Astrocyte of the cerebellum (primary cell): Measurements from ENCODE around the gene KCNE4.

Experiments
- DNase-seq: peaks from one replicate; pipeline ENCODE4 v3.0.0-alpha.2; 2011; ENCODE audit warnings: low read depth
- H3K4me3 ChIP-seq: 2 replicates; pipeline ENCODE4 v1.5.1; 2011; ENCODE audit warnings: mild to moderate bottlenecking, low read depth, low read length, moderate library complexity
- in situ Hi-C: cut with HindIII; loops from 2 replicates; pipeline ENCODE4 v1.10.0; 2017; ENCODE audit warnings: low sequenced_read_pairs
- TF ChIP-seq, protein P1 (sequence below): IDR thresholded peaks from 2 replicates; pipeline ENCODE4 v1.5.1; 2012; ENCODE audit warnings: low read length, low read depth, moderate library complexity, mild to moderate bottlenecking; ENCODE audit errors: missing control alignments

Gene KCNE4

DNA sequence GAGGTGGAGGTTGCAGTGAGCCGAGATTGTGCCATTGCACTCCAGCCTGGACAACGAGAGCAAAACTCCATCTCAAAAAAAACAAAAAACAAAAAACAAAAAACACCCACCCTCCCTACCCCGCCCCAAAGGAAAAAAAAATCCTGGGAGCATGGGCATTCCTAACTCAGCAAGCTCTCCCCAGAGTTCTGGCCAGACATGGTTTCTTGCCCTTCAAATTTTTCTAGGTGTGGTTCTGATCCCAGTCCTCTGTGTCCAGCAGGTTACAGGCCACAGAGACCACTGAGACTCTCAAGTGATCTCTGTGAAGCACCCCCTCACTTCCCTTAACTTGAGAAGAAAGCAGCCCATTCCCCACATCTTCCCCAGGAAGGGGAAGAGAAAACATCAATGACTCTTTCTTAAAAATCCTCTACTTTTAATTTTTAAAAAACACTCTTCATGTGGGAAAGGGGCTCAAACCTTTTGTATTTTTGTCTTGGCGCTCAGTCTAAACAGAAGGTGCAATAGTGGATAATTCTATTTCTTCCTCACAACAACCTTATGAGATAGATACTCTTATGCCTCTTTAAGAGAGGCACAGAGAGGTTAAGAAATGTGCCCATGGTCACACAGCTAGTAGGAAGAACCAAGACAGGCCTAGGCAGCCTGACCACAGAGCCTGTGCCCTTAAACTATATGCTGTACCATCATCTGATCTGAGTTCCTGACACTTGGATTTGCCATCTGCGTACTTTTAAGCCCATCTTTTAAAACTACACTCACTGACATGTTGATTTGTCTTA is 6.9 kb upstream of the KCNE4 start:
- in situ Hi-C loops = no loop called here
- no peak overlapping the region for H3K4me3 ChIP-seq
- no peak for DNase-seq
- TF ChIP-seq, protein P1, sequence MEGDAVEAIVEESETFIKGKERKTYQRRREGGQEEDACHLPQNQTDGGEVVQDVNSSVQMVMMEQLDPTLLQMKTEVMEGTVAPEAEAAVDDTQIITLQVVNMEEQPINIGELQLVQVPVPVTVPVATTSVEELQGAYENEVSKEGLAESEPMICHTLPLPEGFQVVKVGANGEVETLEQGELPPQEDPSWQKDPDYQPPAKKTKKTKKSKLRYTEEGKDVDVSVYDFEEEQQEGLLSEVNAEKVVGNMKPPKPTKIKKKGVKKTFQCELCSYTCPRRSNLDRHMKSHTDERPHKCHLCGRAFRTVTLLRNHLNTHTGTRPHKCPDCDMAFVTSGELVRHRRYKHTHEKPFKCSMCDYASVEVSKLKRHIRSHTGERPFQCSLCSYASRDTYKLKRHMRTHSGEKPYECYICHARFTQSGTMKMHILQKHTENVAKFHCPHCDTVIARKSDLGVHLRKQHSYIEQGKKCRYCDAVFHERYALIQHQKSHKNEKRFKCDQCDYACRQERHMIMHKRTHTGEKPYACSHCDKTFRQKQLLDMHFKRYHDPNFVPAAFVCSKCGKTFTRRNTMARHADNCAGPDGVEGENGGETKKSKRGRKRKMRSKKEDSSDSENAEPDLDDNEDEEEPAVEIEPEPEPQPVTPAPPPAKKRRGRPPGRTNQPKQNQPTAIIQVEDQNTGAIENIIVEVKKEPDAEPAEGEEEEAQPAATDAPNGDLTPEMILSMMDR = no peak

GRCh38 chr2:223046470-223047040 is 5.4 kb upstream of the KCNE4 start:
- no peak for DNase-seq
- in situ Hi-C loops = no loop called here
- TF ChIP-seq, protein P1 = no peak
- no peak overlapping the region for H3K4me3 ChIP-seq

- no peak for DNase-seq
- no peak overlapping the region for H3K4me3 ChIP-seq
- TF ChIP-seq, protein P1 = no peak
- in situ Hi-C loops = no loop called here
Measured at GRCh38 chr2:223047260-223047761, 4.7 kb upstream of the KCNE4 start.

DNA sequence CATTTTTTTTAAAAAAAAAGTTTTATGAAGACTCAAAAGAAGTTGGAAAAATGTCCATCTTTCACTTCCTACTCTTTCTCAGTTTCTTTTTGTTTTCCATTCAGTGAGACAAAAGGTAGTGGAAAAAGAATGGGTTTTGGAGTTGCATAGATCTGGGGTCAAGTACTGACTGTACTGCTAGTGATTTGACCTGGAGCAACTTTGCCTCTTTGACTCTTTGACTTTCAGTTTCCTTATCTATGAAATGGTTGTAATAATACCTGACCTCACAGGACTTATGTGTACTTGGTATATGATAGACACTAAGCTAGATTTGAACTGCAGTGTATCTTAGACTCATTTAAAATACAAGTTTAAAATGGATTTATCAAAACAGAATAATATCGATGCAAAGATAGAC is 3.5 kb upstream of the KCNE4 start:
- in situ Hi-C loops = no loop called here

DNA sequence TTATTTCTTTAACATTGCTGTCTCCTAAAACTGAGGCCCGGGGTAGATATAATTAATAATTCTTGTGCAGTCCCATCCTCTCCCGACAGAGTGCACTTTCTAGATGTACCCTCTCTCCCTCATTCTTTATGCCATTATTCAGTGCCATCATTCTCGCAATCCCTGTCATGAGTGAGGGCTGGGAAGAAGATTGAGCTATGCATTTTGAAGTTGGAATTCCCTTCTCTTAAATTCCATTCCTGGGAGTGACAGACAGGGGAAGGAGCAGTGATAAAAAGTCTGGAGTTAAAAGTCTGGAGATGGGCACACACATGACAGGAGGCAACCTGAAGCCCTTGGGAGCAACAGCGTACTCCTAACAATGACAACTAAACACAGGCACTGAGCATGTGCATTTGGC is 2.6 kb upstream of the KCNE4 start:
- no peak for DNase-seq

More for the DNA sequence above, 3.5 kb upstream of the KCNE4 start:
- no peak for DNase-seq
- H3K4me3 ChIP-seq = no peak overlapping the region
- TF ChIP-seq, protein P1 = no peak

DNA sequence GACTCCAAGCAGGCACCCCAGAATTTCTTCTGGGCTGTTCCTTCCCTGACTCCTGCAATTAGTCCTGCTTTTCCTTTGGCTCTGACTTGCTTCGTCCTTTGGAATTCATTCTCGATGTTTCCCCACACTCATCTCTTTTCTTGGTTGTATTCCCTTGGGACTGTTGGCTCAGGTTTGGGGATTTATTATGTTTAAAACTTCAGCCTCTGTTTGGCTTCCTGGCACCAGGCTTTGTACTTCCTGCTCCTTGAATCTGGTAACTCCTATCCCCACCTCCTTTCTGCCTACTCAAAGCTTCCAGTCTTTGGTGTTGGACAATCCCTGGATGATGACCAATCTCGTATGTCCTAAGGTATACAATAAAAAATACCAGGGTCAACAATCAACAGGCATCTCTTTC is 1.8 kb upstream of the KCNE4 start:
- H3K4me3 ChIP-seq = no peak overlapping the region
- TF ChIP-seq, protein P1 = no peak
- no peak for DNase-seq
- in situ Hi-C loops = loop anchor here (5.0 kb wide), 1 partner anchor 52 kb away; no protein-coding TSS in a partner anchor

More for the DNA sequence above, 2.6 kb upstream of the KCNE4 start:
- TF ChIP-seq, protein P1 = no peak
- in situ Hi-C loops = no loop called here
- no peak overlapping the region for H3K4me3 ChIP-seq
